ENCODE results near the gene CLPSL1. TPM values are rescaled to one million over a fixed set of nuclear protein-coding genes. Genes with fewer than 3 reads are reported as not detected.
A peak's percentile ranks its signal among the peaks of the same experiment; 100 is the strongest.

The CLPSL1 gene
- total RNA-seq, 1 donor from 2014 or later = not detected

DNA sequence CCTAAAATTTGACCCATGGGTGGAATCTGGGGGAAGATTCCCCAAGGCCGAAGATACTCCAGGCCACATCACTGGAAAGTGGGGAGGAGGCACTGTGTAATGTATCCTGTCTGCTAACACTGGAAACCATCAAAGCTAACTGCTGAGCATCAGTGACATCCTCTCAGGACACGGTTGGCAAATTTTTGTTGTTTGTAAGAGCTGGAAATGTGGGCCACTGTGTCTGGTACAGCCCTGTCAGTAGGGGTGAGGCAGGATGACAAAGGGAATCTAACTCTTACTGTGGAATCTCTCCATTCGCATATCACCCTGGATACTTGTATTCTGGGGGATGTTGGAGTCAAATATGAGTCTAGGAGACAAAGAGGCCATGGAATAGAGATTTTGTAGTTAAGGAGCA lies 21.4 kb upstream of the CLPSL1 start:
- ATAC-seq = no peak

DNA sequence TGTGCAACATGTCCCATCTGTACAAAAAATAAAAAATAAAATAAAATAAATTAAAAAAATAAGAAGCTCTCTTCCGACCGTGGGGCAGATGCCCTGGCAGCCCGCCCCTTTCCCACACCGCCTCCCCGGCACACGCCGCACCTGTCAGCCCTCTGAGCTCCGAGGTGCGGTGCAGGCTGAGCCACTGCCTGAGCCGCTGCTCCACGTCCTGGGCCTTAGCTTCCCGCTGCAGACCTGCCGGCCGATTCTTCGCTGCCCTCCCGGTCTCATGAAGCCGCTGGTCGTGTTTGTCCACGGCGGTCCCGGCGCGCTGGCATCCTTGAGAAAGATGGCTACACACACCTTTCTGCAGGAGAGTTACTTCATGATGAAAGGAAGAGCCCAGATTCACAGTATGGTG lies 15.1 kb upstream of the CLPSL1 start:
- no peak for ATAC-seq

GRCh38 chr6:35769211-35769610 lies 11.6 kb upstream of the CLPSL1 start:
- no peak for ATAC-seq

GRCh38 chr6:35771343-35771627 lies 9.5 kb upstream of the CLPSL1 start:
- ATAC-seq = no peak

GRCh38 chr6:35774116-35774794 lies 6.6 kb upstream of the CLPSL1 start:
- no peak for ATAC-seq

- ATAC-seq = no peak
Observed at GRCh38 chr6:35775031-35775430, 5.8 kb upstream of the CLPSL1 start.

DNA sequence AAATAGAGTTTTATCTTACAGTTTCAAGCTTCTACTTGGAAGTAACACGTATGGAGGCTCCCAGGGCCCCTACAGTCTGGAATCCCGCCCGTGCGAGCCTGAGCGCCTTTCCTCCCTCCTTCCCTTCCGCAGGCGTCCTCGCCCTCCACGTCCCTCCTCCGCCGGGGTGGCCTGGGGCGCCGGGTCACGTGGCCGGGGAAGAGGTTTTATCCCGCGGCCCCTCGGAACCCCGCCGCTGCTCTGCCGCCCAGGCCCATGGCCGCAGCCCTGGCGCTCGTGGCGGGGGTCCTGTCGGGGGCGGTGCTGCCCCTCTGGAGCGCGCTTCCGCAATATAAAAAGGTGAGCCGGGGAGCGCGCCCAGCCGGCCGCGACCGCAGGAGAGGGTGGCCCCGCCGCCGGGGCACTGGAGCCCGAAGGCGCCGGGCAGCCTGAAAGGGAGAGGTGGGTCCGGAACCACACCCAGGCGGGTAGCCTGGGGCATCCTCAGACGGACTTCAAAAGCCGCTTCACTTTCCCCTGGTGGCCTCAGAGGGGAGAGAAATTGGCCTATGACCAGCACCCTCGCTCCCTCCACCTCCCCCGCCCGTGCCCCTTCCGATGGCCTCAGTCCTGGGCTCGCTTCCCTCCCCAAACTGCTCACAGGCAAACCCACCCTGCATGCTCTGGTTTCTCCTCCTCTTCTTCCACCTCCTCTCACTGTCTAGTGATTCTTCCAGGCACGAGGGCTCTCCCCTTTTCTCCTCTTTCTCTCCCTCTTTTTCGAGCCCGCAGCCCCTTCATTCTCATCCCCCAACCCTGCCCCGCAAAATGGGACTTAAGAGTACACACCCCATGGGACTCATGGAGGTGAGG lies 4.2 kb upstream of the CLPSL1 start, which contains the start of gene CLPSL2:
Gene CLPSL2, plus strand, starts transcription at position 235 of the 852 bp plus-strand sequence. Its CDS starts 21 bp downstream, at position 256.
- ATAC-seq = peak; percentile 26

- ATAC-seq = no peak
Observed at GRCh38 chr6:35777356-35778102, 3.3 kb upstream of the CLPSL1 start.

DNA sequence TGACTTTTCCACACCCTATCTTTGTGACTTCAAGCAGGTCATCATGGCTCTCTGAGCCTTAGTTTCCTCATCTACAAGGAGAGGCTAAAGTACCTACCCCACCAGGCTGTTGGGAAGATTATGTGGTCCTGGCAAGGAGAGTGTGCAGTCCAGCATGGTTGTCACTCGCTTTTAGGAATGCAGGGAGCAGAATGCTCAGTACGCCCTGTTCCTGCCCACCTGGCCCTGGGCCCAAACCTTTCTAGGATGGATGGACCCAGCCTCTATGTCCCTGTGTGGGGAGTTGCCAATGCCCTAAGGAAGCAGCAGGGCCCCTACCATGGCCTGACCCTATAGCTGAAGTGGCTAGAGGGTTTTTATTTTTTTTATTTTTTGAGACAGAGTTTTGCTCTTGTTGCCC lies 2.4 kb upstream of the CLPSL1 start:
- ATAC-seq = no peak

GRCh38 chr6:35781290-35781689 lies 471 bp downstream of the CLPSL1 start:
- ATAC-seq = no peak

DNA sequence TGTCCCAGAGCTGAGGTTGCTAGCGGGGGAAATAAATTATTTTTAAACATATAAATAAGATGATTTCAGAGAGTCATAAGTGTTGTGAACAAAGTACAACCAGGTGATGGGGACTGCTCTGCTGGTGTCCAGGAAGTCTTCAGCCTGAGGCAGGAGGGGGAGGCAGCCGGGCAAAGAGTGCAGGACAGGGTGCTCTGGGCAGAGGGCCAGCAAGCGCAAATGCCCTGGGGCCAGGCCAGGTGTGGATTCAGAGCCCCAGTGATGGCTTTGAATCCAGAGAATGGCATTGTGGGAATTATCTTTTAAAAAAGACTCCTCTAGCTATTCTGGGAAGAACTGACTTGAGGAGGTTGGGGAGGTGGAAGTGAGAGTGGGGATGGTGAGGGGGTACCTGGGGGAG lies 1.6 kb downstream of the CLPSL1 start:
- ATAC-seq = no peak

DNA sequence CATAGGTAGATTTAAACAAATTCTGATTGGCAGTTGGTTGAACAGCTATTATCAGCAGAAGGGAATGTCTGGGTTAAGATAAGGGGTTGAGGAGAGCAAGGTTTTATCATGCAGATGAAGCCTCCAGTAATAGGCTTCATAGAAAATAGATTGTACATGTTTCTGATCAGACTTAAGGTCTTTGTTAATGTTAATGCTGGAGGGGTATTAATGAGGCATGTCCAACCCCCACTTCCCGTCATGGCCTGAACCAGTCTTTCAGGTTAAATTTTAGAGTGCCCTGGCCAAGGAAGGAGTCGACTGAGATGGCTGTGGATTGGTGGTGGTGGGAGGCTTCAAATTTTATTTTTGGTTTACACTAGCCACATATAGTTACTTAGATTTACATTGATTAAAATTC lies 3.4 kb downstream of the CLPSL1 start:
- ATAC-seq = no peak

DNA sequence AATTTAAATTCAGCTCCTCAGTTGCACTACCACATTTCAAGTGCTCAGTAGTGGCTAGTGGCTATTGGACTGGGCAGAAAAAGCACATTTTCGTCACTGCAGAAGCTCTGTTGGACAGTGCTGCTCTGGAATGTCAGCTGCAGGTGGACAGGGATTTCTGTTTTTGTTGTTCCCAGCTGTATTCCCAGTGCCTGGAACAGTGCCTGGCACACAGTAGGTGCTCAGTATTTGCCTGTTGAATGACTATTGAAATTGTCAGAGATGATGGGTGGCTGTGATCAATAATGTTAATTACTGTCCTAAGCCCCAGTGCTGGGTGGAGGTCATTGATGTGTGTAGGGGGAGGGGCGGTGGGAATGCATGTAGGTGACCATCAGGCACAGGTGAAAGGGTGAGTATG lies 5.5 kb downstream of the CLPSL1 start:
- no peak for ATAC-seq

- ATAC-seq = peak; percentile 38
Observed at GRCh38 chr6:35786810-35787209, 6.0 kb downstream of the CLPSL1 start.

DNA sequence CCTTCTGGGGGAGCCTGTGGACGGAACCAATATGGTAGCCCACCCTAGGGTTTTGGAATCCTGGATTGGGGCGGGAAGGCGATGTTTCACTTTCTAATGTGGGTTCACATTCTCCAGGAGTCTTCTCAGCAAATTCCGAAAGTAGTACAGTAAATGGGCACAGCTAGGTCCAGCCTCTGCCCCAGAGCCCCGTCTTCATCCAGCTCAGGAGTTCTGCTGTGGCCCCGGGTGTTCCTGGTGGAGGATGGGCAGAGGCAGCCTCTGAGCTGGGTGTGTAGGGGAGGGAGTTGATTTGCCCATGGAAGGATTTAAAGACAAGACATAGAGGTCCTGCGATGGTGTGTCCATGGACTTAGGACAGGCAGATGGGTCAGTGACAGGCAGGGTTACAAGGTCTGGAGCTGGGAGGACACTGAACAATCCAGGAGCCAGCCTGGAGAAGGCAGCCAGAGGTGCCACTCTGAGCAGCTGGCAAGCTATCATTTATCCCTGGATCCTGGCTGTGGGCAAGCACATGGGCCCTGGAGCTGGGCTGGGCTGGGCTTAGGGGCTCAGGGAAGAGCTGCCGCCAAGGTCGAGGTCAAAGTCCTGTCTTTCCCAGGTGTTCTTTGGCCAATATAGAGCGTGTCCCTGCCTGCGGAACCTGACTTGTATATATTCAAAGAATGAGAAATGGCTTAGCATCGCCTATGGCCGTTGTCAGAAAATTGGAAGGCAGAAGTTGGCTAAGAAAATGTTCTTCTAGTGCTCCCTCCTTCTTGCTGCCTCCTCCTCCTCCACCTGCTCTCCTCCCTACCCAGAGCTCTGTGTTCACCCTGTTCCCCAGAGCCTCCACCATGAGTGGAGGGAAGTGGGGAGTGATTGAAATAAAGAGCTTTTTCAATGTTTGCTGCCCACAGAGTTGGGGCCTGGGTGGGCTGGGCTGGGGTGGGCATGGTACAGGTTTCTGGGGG lies 6.7 kb downstream of the CLPSL1 start:
- ATAC-seq = peak; percentile 40

GRCh38 chr6:35788423-35788982 lies 7.7 kb downstream of the CLPSL1 start:
- no peak for ATAC-seq

GRCh38 chr6:35790683-35791082 lies 9.9 kb downstream of the CLPSL1 start:
- ATAC-seq = no peak

DNA sequence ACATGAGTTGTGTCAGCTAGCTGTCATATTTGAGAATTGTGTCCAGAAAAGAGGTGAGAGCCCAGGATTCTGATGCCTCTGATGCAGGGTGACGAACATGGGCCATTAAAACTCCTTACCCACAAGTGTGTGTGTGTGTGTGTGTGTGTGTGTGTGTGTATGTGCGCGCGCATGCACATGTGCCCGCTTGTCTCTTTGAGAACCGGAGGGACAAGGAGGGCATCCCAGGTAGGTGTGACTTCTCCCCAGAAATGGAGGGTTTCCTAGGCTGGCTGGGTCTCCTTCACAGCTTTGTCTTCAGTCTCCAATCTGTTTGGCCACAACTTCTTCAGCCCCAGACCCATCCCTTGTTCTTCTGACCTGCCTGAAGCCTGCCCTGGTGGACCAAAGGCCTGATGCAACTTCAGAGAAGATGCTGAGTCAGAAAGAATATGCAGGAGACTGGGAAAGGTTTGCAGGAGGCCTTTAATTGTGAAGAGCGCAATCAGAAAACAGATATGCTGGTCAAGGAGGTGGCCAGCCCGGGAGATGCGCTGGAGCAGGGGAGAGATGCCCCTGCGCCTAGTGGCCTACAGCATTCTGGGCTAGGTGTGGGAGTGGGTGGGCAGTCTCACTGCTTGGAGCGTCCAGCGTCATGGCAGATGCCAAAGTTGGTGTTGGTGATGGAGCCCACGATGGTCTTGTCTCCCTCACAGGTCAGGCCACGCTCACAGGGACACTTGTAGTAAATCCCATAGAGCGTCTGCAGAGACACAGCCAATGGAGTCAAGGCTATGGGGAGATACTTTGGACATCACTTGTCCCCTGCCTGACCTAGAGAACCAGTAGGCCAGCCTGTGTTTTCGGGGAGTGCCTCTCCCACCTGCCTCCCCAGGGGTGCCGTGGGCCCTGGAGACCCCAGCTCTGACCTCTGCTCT lies 14.0 kb downstream of the CLPSL1 start:
- ATAC-seq = no peak

DNA sequence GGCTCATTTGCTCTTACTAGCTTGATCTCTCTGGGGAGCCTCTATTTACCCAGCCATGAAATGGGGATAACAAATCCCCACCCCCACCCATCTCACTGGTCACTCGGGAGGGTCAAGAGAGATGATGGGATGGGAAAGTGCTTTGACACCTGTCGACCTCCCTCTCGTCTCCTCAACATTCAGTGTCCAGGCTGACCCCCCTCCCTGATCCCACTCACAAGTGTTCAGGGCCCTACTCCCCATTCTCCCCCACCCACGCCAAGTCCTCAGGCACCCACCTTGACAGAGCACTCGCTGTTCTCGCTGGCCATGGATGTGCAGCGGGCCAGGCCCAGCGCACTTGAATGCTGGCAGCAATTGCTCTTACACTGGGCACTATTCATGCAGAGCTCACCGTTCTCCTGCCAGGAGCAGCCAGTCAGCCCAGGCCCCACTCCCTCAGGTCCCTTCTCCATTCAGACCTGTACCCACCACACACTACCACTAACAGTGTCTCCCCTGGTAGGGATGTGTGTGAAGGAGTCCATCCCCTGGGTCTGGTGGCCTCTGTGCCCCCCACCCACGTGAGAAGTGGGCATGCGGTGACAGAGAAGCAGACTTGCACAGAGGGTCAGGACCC lies 14.7 kb downstream of the CLPSL1 start:
- no peak for ATAC-seq

GRCh38 chr6:35796236-35796635 lies 15.4 kb downstream of the CLPSL1 start:
- ATAC-seq = no peak

All from esophagus mucosa (tissue), 1 donor.